GM19351 (cell line): Measurements from ENCODE around the gene ARSK.
"Not testable (repeated sequence)": the region's sequence is repeated elsewhere in the genome, so short reads cannot be mapped to it uniquely, and the experiment has no call there.

Source experiments
- ATAC-seq: cut with Tn5 transposase; IDR thresholded peaks from one replicate; pipeline ENCODE4 v1.9.1; 2021; ENCODE audit warnings: mild to moderate bottlenecking, moderate library complexity; ENCODE audit not compliant: unreplicated experiment

ARSK gene

GRCh38 chr5:95620870-95621838, 66.3 kb downstream of the ARSK start:
- ATAC-seq = peak; percentile 43

DNA sequence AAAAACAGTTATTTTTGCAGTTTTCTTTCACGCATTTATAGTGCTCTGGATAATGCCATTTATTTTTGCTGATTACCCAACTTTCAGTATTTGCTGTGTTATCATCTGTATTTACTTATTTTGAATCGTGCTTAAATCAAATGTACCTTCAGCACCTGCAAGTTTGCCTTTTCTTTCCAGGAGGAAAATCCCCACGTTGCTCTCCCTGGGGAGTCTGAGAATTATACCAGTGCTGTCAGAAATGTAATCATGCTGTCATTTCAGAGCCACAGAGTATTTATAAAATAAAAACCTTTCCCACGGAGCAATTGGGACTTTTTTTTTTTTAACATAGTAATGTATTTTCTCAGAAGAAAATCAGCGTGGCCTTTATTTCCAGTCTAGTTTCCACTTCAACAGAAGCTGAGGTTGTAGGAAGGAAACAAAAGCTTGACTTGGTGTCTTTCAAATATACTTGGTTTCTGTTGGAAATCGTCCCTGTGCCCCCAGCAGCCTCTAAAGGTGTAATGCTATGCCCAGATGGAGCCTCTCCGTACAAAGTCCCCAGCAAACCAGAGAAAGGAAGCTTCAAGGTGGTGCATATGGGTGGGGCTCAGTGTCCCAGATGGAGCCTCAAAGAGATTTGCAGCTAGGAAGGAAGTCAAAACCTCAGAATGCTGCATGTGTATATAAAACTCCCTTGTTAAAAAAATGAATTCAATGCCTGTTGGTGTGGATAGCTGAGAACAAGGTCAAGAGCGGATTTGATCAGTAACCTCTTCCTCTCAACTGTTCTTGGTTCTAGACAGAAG, 67.1 kb downstream of the ARSK start:
- no peak for ATAC-seq

GRCh38 chr5:95623706-95624105, 68.8 kb downstream of the ARSK start:
- no peak for ATAC-seq

GRCh38 chr5:95624368-95624767, 69.5 kb downstream of the ARSK start:
- no peak for ATAC-seq

DNA sequence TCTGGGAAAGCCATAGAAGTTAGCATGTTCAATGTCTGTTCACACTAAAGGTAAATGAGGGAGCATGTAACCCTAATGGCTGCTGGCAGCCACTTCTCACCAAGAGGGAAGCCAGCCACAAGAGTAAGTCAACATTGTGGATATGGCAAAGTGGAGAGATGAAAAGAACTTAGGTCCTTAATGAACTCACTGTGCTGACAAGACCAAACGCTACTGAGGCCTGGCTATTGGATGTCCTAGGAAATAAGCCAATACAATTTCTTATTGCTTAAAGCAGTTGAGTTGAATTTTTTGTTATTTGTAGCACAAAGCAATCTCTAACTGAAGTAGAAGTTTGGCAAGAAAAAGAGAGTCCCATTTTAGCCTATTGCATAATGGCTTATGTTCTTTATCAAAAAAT, 71.8 kb downstream of the ARSK start:
- no peak for ATAC-seq

- ATAC-seq = no peak
Measured at GRCh38 chr5:95627971-95628810, 73.3 kb downstream of the ARSK start.

DNA sequence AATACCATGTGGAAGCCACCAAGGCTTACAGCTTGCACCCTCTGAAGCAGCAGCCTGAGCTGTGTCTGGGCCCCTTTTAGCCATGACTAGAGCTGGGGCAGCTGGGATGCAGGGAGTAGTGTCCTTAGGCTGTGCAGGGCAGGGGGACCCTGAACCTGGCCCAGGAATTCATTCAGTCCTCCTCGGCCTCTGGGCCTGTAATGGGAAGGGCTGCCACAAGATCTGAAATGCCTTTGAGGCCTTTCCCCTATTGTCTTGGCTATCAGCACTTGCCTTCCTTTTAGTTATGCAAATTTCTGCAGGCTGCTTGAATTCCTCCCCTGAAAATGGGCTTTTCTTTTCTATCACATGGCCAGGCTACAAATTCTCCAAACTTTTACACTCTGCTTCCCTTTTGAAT, 74.0 kb downstream of the ARSK start:
- ATAC-seq = no peak

DNA sequence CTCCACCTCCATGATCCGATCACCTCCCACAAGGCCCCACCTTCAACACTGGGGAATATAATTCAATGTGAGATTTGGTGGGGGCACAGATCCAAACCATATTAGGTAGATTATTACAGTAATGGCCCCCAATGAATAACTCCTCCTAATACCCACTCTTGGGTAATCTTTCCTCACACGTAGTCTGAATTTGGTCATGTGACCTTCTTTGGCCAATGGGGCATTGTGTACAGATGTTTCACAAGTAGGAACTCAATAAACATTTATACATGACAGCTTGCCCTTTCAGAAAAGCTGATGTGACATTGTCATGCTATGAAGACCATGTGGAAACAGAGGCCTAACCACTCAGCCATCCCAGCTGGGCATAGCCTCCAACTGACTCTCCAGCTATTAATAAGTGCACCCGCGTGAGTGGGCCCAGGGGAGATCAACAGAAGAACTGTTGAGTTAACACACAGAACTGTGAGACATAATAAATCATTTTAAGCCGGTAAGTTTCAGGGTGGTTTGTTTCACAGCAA, 75.6 kb downstream of the ARSK start:
- ATAC-seq = no peak

DNA sequence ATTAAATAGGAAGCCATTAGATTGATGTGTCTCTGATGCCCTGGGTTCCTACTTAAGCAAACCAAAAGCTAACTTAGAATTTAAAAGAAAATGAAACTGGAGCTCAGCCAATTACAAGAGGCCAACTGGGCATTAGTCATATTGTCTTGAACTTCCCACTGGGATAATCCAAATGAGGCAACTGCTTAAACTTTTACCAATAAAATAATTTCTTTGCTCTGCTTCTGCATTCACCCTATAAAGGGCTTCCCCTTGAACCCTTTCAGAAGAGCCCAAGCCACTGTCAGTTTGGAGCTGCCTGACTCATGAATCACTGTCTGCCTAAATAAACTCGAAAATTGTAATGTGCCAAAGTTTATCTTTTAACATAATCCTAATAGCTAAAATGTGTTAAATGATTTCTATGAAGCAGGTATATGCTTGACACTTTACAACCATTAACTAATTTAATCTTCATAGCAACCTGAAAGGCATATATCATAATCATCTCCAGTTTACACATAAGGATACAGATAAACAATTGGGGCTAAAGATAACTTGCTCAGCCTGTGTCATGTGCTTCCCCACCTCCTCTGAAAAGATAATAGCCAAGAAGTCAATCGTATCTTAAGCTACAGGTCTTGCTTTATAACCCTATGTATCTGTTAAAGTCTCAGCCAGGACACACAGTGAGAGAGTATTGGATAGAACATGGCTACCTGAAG, 76.5 kb downstream of the ARSK start:
- ATAC-seq = no peak

DNA sequence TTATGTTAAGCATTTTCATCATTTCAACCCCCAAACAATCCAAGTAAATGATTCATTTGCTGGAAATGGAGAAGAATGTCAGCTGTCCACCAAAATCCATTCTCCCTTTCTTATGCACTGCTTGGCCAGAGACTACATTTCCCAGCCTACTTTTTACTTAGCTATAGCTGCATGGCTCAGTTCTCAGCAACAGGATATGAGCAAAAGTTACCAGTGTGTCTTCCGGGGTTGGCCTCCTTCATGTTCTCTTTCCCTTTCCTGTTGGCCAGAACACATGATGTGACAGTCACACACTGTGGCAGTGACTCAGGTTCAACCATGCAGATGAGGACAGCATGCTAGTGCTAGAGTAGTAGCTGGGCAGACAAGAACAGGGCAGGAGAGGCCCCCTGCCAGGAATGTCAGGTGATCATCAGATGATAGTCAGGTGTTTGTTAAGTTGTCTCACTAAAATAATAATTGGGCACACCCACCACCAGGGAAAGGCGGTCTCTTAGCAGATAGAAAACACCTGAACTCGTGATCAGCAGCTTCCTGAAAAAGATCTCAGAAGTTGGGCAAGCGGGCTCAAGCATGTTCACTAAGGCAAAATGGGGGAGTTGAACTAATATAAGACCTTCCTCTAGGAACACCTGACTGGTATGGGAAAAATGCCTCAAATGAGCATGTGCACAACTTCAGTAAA, 77.2 kb downstream of the ARSK start:
- peak; percentile 98 for ATAC-seq

GRCh38 chr5:95632942-95633341, 78.0 kb downstream of the ARSK start:
- ATAC-seq = not testable (repeated sequence)

GRCh38 chr5:95633671-95634070, 78.8 kb downstream of the ARSK start:
- no peak for ATAC-seq

GRCh38 chr5:95634081-95634480, 79.2 kb downstream of the ARSK start:
- ATAC-seq = no peak

- ATAC-seq = no peak
Measured at GRCh38 chr5:95638632-95639031, 83.7 kb downstream of the ARSK start.

- ATAC-seq = no peak
Measured at GRCh38 chr5:95641741-95642220, 86.9 kb downstream of the ARSK start.

GRCh38 chr5:95643152-95643551, 88.3 kb downstream of the ARSK start:
- ATAC-seq = no peak

DNA sequence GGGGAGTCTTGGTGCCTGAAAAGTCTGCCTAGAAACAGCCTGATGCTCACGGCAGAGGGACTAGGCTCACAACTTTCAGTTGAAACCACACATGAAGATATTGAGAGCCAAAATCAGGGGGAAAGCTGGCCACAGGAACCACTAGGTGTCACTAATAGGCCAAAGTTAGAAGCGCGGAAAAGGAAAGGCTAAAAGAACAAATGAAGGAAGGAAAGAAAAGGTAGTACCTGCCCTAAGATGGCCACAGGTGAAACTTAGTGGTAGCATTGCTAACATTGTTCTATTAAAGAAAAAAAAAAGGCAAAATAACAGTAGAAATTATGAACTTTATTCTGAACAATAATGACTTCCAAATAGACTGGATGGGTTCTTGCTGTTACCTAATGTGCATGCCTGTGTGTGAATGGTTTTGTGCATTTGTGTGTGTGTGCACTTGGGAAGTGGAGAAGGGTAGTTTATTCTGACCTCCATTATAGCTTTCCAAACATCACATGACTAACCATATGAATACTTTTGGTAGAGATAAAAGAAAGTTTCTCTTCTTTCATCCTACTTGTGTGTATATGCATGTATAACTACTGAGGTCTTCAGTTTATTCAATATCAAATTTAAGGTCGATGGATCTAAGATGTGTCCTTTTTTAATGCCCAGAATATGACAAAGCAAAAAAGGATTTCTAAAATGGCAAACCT, 89.6 kb downstream of the ARSK start:
- ATAC-seq = peak; percentile 58

GRCh38 chr5:95646226-95646568, 91.3 kb downstream of the ARSK start:
- not testable (repeated sequence) for ATAC-seq
